Right lobe of liver (tissue), 4 donors: ENCODE data around the gene FBXO15.

Experiments
- CTCF ChIP-seq, 4 donors: fragments of 200-600 bp in 3 of 4; fragments of 450-650 bp in 1 of 4; IDR thresholded peaks; one replicate each; pipeline versions ENCODE4 v1.5.1 to v1.8.0; 2016 to 2022; ENCODE audit warnings: antibody characterized with exemption in 4 of 4, mild to moderate bottlenecking in 2 of 4
- POLR2A ChIP-seq: fragments of 450-650 bp; IDR thresholded peaks from one replicate; pipeline ENCODE4 v1.6.1; 2017; ENCODE audit warnings: antibody characterized with exemption, mild to moderate bottlenecking
- donor health status: DM: no; HTN: no; CAD: no.
- donor health status: DM: no; HTN: no; CAD: no.
- donor health status: DM: no; HTN: yes; CAD: no.

- TF ChIP-seq CTCF (IDR thresholded peaks at IDR 0.05) (no peak), POLR2A (no peak)
Observed at GRCh38 chr18:74139888-74140287, 7.7 kb downstream of the FBXO15 start.
